Measurements from ENCODE around the gene SIMC1.
"Not testable (repeated sequence)": the region's sequence is repeated elsewhere in the genome, so short reads cannot be mapped to it uniquely, and the experiment has no call there.

The SIMC1 gene

GRCh38 chr5:176237971-176238644, at the start of gene SIMC1:
SIMC1 (plus strand) TSS chr5:176238424; CDS start chr5:176238509, 85 bp downstream.
- H3K36me3 ChIP-seq (replicated peaks); H3K4me1 ChIP-seq; H3K4me3 ChIP-seq; H3K9me3 ChIP-seq; in situ Hi-C loops (cut with MboI; ENCODE audit: low sequenced_read_pairs); H3K27me3 ChIP-seq (ENCODE audit: low read depth): not testable (repeated sequence)
- peak in 1 of 2 experiments; percentile 57 for DNase-seq (ENCODE audit: low spot score in 2 of 2)

GRCh38 chr5:176188506-176189193, 49.6 kb upstream of the SIMC1 start:
- Histone ChIP-seq H3K9me3 (no peaks in the 10 kb centered on the region), H3K4me1 (no peaks in the 10 kb centered on the region), H3K27me3 (ENCODE audit: low read depth) (peaks cover 7% of the 10 kb centered on the region; the same call in 1 of the 2 replicates), H3K36me3 (replicated peaks) (no peaks in the 10 kb centered on the region), H3K4me3 (no peak overlapping the region)
- DNase-seq (ENCODE audit: low spot score in 2 of 2), result no peak
- in situ Hi-C loops (cut with MboI; ENCODE audit: low sequenced_read_pairs), result no loop called here

GRCh38 chr5:176189857-176190256, 48.4 kb upstream of the SIMC1 start:
- H3K4me1 ChIP-seq, result no peaks in the 10 kb centered on the region
- in situ Hi-C loops (cut with MboI; ENCODE audit: low sequenced_read_pairs), result no loop called here
- no peaks in the 10 kb centered on the region for H3K9me3 ChIP-seq
- H3K27me3 ChIP-seq (ENCODE audit: low read depth), result peaks cover 9% of the 10 kb centered on the region; the same call in 1 of the 2 replicates
- no peak for DNase-seq (ENCODE audit: low spot score in 2 of 2)
- no peak overlapping the region for H3K4me3 ChIP-seq
- H3K36me3 ChIP-seq (replicated peaks), result no peaks in the 10 kb centered on the region

- Histone ChIP-seq H3K4me3 (no peak overlapping the region), H3K36me3 (replicated peaks) (no peaks in the 10 kb centered on the region), H3K27me3 (ENCODE audit: low read depth) (peaks cover 9% of the 10 kb centered on the region; the same call in 1 of the 2 replicates), H3K4me1 (no peaks in the 10 kb centered on the region), H3K9me3 (no peaks in the 10 kb centered on the region)
- in situ Hi-C loops (cut with MboI; ENCODE audit: low sequenced_read_pairs), result no loop called here
- DNase-seq (ENCODE audit: low spot score in 2 of 2), result no peak
These were observed 47.1 kb upstream of the SIMC1 start for GRCh38 chr5:176190886-176191755.

GRCh38 chr5:176192094-176192721, 46.0 kb upstream of the SIMC1 start:
- Histone ChIP-seq H3K9me3 (no peaks in the 10 kb centered on the region), H3K36me3 (replicated peaks) (no peaks in the 10 kb centered on the region), H3K4me3 (no peak overlapping the region), H3K4me1 (no peaks in the 10 kb centered on the region), H3K27me3 (ENCODE audit: low read depth) (peaks cover 7% of the 10 kb centered on the region; the same call in 1 of the 2 replicates)
- in situ Hi-C loops (cut with MboI; ENCODE audit: low sequenced_read_pairs), result no loop called here
- DNase-seq (ENCODE audit: low spot score in 2 of 2), result no peak

- H3K27me3 ChIP-seq (ENCODE audit: low read depth); H3K4me1 ChIP-seq; H3K36me3 ChIP-seq (replicated peaks); H3K4me3 ChIP-seq; DNase-seq (ENCODE audit: low spot score in 2 of 2); H3K9me3 ChIP-seq; in situ Hi-C loops (cut with MboI; ENCODE audit: low sequenced_read_pairs): not testable (repeated sequence)
These were observed 45.5 kb upstream of the SIMC1 start for GRCh38 chr5:176192722-176193117.

GRCh38 chr5:176193636-176194035, 44.6 kb upstream of the SIMC1 start:
- H3K27me3 ChIP-seq (ENCODE audit: low read depth); in situ Hi-C loops (cut with MboI; ENCODE audit: low sequenced_read_pairs): not testable (repeated sequence)

GRCh38 chr5:176194238-176195083, 43.8 kb upstream of the SIMC1 start:
- H3K4me3 ChIP-seq; H3K9me3 ChIP-seq; in situ Hi-C loops (cut with MboI; ENCODE audit: low sequenced_read_pairs); H3K4me1 ChIP-seq; H3K36me3 ChIP-seq (replicated peaks); DNase-seq (ENCODE audit: low spot score in 2 of 2): not testable (repeated sequence)
- H3K27me3 ChIP-seq (ENCODE audit: low read depth), result peaks cover 12% of the 10 kb centered on the region

More at GRCh38 chr5:176193636-176194035, 44.6 kb upstream of the SIMC1 start:
- H3K4me3 ChIP-seq; H3K36me3 ChIP-seq (replicated peaks); DNase-seq (ENCODE audit: low spot score in 2 of 2); H3K9me3 ChIP-seq; H3K4me1 ChIP-seq: not testable (repeated sequence)

GRCh38 chr5:176195084-176195413, 43.2 kb upstream of the SIMC1 start:
- H3K4me1 ChIP-seq; H3K4me3 ChIP-seq; DNase-seq (ENCODE audit: low spot score in 2 of 2); in situ Hi-C loops (cut with MboI; ENCODE audit: low sequenced_read_pairs); H3K9me3 ChIP-seq; H3K36me3 ChIP-seq (replicated peaks): not testable (repeated sequence)
- peaks cover 14% of the 10 kb centered on the region for H3K27me3 ChIP-seq (ENCODE audit: low read depth)

GRCh38 chr5:176195487-176196207, 42.6 kb upstream of the SIMC1 start:
- H3K36me3 ChIP-seq (replicated peaks); H3K9me3 ChIP-seq; DNase-seq (ENCODE audit: low spot score in 2 of 2); H3K4me1 ChIP-seq; H3K4me3 ChIP-seq; in situ Hi-C loops (cut with MboI; ENCODE audit: low sequenced_read_pairs): not testable (repeated sequence)
- peaks cover 14% of the 10 kb centered on the region for H3K27me3 ChIP-seq (ENCODE audit: low read depth)

- H3K4me1 ChIP-seq; in situ Hi-C loops (cut with MboI; ENCODE audit: low sequenced_read_pairs); H3K4me3 ChIP-seq; DNase-seq (ENCODE audit: low spot score in 2 of 2); H3K9me3 ChIP-seq; H3K36me3 ChIP-seq (replicated peaks): not testable (repeated sequence)
- peaks cover 14% of the 10 kb centered on the region for H3K27me3 ChIP-seq (ENCODE audit: low read depth)
These were observed 41.4 kb upstream of the SIMC1 start for GRCh38 chr5:176196781-176197180.

- DNase-seq (ENCODE audit: low spot score in 2 of 2); in situ Hi-C loops (cut with MboI; ENCODE audit: low sequenced_read_pairs): not testable (repeated sequence)
- peaks cover 13% of the 10 kb centered on the region for H3K27me3 ChIP-seq (ENCODE audit: low read depth)
These were observed 40.9 kb upstream of the SIMC1 start for GRCh38 chr5:176197234-176197858.

More at GRCh38 chr5:176197234-176197858, 40.9 kb upstream of the SIMC1 start:
- H3K9me3 ChIP-seq; H3K4me3 ChIP-seq; H3K4me1 ChIP-seq; H3K36me3 ChIP-seq (replicated peaks): not testable (repeated sequence)

Measured in HAP-1 (cell line).